ENCODE measurements around the gene ENTPD7.

Gene ENTPD7

GRCh38 chr10:99689461-99689860 lies 30.2 kb downstream of the ENTPD7 start:
- no peak for DNase-seq
- TF ChIP-seq POLR2A (IDR thresholded peaks at IDR 0.05; ENCODE audit: low read length) (no peak), GATA1 (IDR thresholded peaks at IDR 0.05; ENCODE audit: low read depth, low read length) (no peak)

- no peak for TF ChIP-seq POLR2A (IDR thresholded peaks at IDR 0.05; ENCODE audit: low read length)
- TF ChIP-seq GATA1 (IDR thresholded peaks at IDR 0.05; ENCODE audit: low read depth, low read length): no peak
- no peak for DNase-seq
Measured at GRCh38 chr10:99693933-99694583, 34.7 kb downstream of the ENTPD7 start.

- TF ChIP-seq GATA1 (IDR thresholded peaks at IDR 0.05; ENCODE audit: low read depth, low read length): no peak
- DNase-seq: no peak
Measured at GRCh38 chr10:99695761-99696160, 36.5 kb downstream of the ENTPD7 start.

- peak; percentile 14 to 23 for DNase-seq
- TF ChIP-seq POLR2A (IDR thresholded peaks at IDR 0.05; ENCODE audit: low read length) (no peak), GATA1 (IDR thresholded peaks at IDR 0.05; ENCODE audit: low read depth, low read length) (no peak)
Measured at GRCh38 chr10:99698504-99699080, 39.3 kb downstream of the ENTPD7 start.

- DNase-seq: no peak
- TF ChIP-seq POLR2A (IDR thresholded peaks at IDR 0.05; ENCODE audit: low read length) (no peak), GATA1 (IDR thresholded peaks at IDR 0.05; ENCODE audit: low read depth, low read length) (no peak)
Measured at GRCh38 chr10:99700649-99701048, 41.3 kb downstream of the ENTPD7 start.

- TF ChIP-seq POLR2A (IDR thresholded peaks at IDR 0.05; ENCODE audit: low read length) (peak; percentile 23), GATA1 (IDR thresholded peaks at IDR 0.05; ENCODE audit: low read depth, low read length) (no peak)
- DNase-seq: peak; percentile 86 to 88
Measured at GRCh38 chr10:99708428-99709012, 49.2 kb downstream of the ENTPD7 start.

GRCh38 chr10:99709480-99710229 lies 50.3 kb downstream of the ENTPD7 start:
- peak; percentile 70 to 72 for DNase-seq
- TF ChIP-seq POLR2A (IDR thresholded peaks at IDR 0.05; ENCODE audit: low read length) (no peak), GATA1 (IDR thresholded peaks at IDR 0.05; ENCODE audit: low read depth, low read length) (no peak)

- DNase-seq: peak; percentile 81 to 89
- TF ChIP-seq GATA1 (IDR thresholded peaks at IDR 0.05; ENCODE audit: low read depth, low read length) (no peak), POLR2A (IDR thresholded peaks at IDR 0.05; ENCODE audit: low read length) (no peak)
Measured at GRCh38 chr10:99711129-99711719, 51.9 kb downstream of the ENTPD7 start.

GRCh38 chr10:99714446-99714845 lies 55.1 kb downstream of the ENTPD7 start:
- DNase-seq: no peak
- TF ChIP-seq POLR2A (IDR thresholded peaks at IDR 0.05; ENCODE audit: low read length) (no peak), GATA1 (IDR thresholded peaks at IDR 0.05; ENCODE audit: low read depth, low read length) (no peak)

- TF ChIP-seq GATA1 (IDR thresholded peaks at IDR 0.05; ENCODE audit: low read depth, low read length) (no peak), POLR2A (IDR thresholded peaks at IDR 0.05; ENCODE audit: low read length) (no peak)
- DNase-seq: no peak
Measured at GRCh38 chr10:99720387-99720786, 61.1 kb downstream of the ENTPD7 start.

- no peak for DNase-seq
- no peak for TF ChIP-seq GATA1 (IDR thresholded peaks at IDR 0.05; ENCODE audit: low read depth, low read length)
- TF ChIP-seq POLR2A (IDR thresholded peaks at IDR 0.05; ENCODE audit: low read length): no peak
Measured at GRCh38 chr10:99730026-99730425, 70.7 kb downstream of the ENTPD7 start.

- TF ChIP-seq POLR2A (IDR thresholded peaks at IDR 0.05; ENCODE audit: low read length): no peak
- TF ChIP-seq GATA1 (IDR thresholded peaks at IDR 0.05; ENCODE audit: low read depth, low read length): no peak
- DNase-seq: no peak
Measured at GRCh38 chr10:99731306-99732032, 72.2 kb downstream of the ENTPD7 start.

All from erythroblast (primary cell).